Spleen (tissue), 7 donors: ENCODE results near the gene PRDM16.

ENCODE experiments used
- POLR2A ChIP-seq, 3 donors: fragments of 450-650 bp; IDR thresholded peaks; one replicate each; pipeline ENCODE4 v1.5.1; 2017; ENCODE audit warnings: antibody characterized with exemption in 3 of 3, mild to moderate bottlenecking in 1 of 3
- POLR2AphosphoS5 ChIP-seq, 3 donors: sonication (generic); formaldehyde crosslinking; IDR thresholded peaks; one replicate each; pipeline ENCODE4 v1.5.1; 2017; ENCODE audit warnings: antibody characterized with exemption in 3 of 3
- TF ChIP-seq, protein P1 (sequence below), 11 experiments: fragments of 200-600 bp in 7 of 11; fragments of 450-650 bp in 4 of 11; sonication (generic) in 4 of 11; IDR thresholded peaks in 8 of 11; conservative IDR thresholded peaks in 3 of 11; 1 replicate in 7 of 11; 2 replicates in 4 of 11; pipeline versions ENCODE4 v1.4.0 to v1.8.0; 2016 to 2021; ENCODE audit warnings: antibody characterized with exemption in 11 of 11, inconsistent platforms in 4 of 11, mild to moderate bottlenecking in 1 of 11
- donor health status: DM: no; HTN: no; CAD: no; lungs with moderate emphysema.
- donor health status: DM: no; HTN: no; CAD: no.
- donor health status: DM: no; HTN: no; CAD: no.

GRCh38 chr1:3156936-3157335 lies 87.9 kb downstream of the PRDM16 start:
- TF ChIP-seq, protein P1, sequence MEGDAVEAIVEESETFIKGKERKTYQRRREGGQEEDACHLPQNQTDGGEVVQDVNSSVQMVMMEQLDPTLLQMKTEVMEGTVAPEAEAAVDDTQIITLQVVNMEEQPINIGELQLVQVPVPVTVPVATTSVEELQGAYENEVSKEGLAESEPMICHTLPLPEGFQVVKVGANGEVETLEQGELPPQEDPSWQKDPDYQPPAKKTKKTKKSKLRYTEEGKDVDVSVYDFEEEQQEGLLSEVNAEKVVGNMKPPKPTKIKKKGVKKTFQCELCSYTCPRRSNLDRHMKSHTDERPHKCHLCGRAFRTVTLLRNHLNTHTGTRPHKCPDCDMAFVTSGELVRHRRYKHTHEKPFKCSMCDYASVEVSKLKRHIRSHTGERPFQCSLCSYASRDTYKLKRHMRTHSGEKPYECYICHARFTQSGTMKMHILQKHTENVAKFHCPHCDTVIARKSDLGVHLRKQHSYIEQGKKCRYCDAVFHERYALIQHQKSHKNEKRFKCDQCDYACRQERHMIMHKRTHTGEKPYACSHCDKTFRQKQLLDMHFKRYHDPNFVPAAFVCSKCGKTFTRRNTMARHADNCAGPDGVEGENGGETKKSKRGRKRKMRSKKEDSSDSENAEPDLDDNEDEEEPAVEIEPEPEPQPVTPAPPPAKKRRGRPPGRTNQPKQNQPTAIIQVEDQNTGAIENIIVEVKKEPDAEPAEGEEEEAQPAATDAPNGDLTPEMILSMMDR (IDR thresholded peaks at IDR 0.05 in 8 of 11, conservative IDR thresholded peaks at IDR 0.05 in 3 of 11) = no peak
- no peak for TF ChIP-seq POLR2AphosphoS5 (IDR thresholded peaks at IDR 0.05)
- TF ChIP-seq POLR2A (IDR thresholded peaks at IDR 0.05) = no peak
